SU-DHL-6 (cell line): ENCODE data around the gene XYLT1.

ENCODE experiments used
- H2AFZ ChIP-seq: fragments of 200-600 bp; sonication (generic); 2 replicates; pipeline ENCODE4 v1.6.1; 2014; ENCODE audit warnings: low read depth, mild to moderate bottlenecking, moderate library complexity, mixed read lengths, antibody characterized with exemption, low read length; ENCODE audit not compliant: severe bottlenecking
- H3F3A ChIP-seq: fragments of 200-600 bp; shearing (Covaris generic); 2 replicates; pipeline ENCODE4 v1.6.0; 2016; ENCODE audit warnings: antibody characterized with exemption, mild to moderate bottlenecking; ENCODE audit not compliant: insufficient read depth
- H3K27ac ChIP-seq: fragments of 200-600 bp; sonication (generic); 2 replicates; pipeline ENCODE4 v1.5.1; 2016; ENCODE audit warnings: low read depth, mild to moderate bottlenecking, low read length, moderate library complexity, mixed read lengths
- H3K27me3 ChIP-seq: fragments of 200-600 bp; sonication (generic), shearing (Covaris generic); 2 replicates; pipeline ENCODE4 v1.6.0; 2014; ENCODE audit warnings: mild to moderate bottlenecking, low read length
- H3K36me3 ChIP-seq: fragments of 200-600 bp; sonication (generic); 2 replicates; pipeline ENCODE4 v1.6.1; 2014; ENCODE audit warnings: mild to moderate bottlenecking, low read length, mixed read lengths
- H3K4me2 ChIP-seq: fragments of 300-600, 200-600 bp; shearing (Covaris generic), sonication (generic); 2 replicates; pipeline ENCODE4 v1.6.0; 2014; ENCODE audit warnings: low read length, low read depth, mild to moderate bottlenecking; ENCODE audit not compliant: poor library complexity, severe bottlenecking
- H3K4me3 ChIP-seq: fragments of 200-600 bp; sonication (generic); 2 replicates; pipeline ENCODE4 v1.5.1; 2014; ENCODE audit warnings: antibody characterized with exemption, low read length, mild to moderate bottlenecking, mixed read lengths; ENCODE audit not compliant: insufficient read depth, poor library complexity, severe bottlenecking
- H3K79me2 ChIP-seq: fragments of 200-600 bp; sonication (generic); 2 replicates; pipeline ENCODE4 v1.6.1; 2014; ENCODE audit warnings: mild to moderate bottlenecking, low read length, moderate library complexity; ENCODE audit not compliant: insufficient read depth
- H3K9ac ChIP-seq: fragments of 200-600 bp; sonication (generic); 2 replicates; pipeline ENCODE4 v1.7.0; 2014; ENCODE audit warnings: mild to moderate bottlenecking, low read length
- H3K9me2 ChIP-seq: fragments of 200-600 bp; sonication (generic); replicated peaks from 2 replicates; pipeline ENCODE4 v1.6.1; 2014; ENCODE audit warnings: low read length; ENCODE audit not compliant: insufficient read depth
- H3K9me3 ChIP-seq: fragments of 200-600 bp; sonication (generic); 2 replicates; pipeline ENCODE4 v1.6.1; 2014; ENCODE audit warnings: low read length, mixed read lengths; ENCODE audit not compliant: insufficient read depth
- H4K20me1 ChIP-seq: fragments of 200-600 bp; sonication (generic); 2 replicates; pipeline ENCODE4 v1.6.1; 2014; ENCODE audit warnings: low read depth, mild to moderate bottlenecking, antibody characterized with exemption, low read length, moderate library complexity, mixed read lengths
- CTCF ChIP-seq: fragments of 200-600 bp; sonication (generic); IDR thresholded peaks from one replicate; pipeline ENCODE4 v1.5.1; 2017; ENCODE audit warnings: antibody characterized with exemption, mild to moderate bottlenecking, low read length, moderate library complexity; ENCODE audit not compliant: insufficient read depth, poor library complexity, severe bottlenecking
- EZH2phosphoT487 ChIP-seq: fragments of 200-600 bp; sonication (generic), shearing (Covaris generic); conservative IDR thresholded peaks from 2 replicates; pipeline ENCODE4 v1.6.1; 2018; ENCODE audit warnings: mild to moderate bottlenecking, antibody characterized with exemption, low read length, moderate library complexity, mixed read lengths

XYLT1 gene

GRCh38 chr16:17323171-17323570 is 147.6 kb downstream of the XYLT1 start:
- no peak for TF ChIP-seq EZH2phosphoT487
- no peak for TF ChIP-seq CTCF
- peaks cover 17% of the 10 kb centered on the region; the same call in 1 of the 2 replicates for H3K79me2 ChIP-seq

DNA sequence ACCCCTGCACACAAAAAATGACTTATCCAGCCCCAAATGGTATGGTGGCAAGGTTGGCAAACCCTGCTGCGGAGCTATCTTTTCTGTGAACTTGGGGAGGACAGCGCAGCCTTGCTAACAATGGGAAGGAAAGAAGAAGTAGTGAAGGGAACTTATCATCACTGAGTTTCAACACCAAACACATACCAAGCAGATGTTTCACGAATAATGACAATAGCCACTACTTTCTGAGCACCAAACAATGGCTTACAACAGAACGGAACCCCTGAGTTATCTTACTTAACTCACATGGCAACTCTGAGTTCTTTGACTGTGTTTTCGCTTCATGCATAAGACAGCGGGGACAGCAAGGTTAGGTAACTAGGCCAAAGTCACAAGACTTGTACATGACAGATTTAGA is 148.9 kb downstream of the XYLT1 start:
- Histone ChIP-seq H3K4me3 (no peak overlapping the region), H3K9me2 (no peaks in the 10 kb centered on the region), H2AFZ (no peak overlapping the region), H3K79me2 (peaks cover 14% of the 10 kb centered on the region; the same call in 1 of the 2 replicates), H3K36me3 (peaks cover 3% of the 10 kb centered on the region; the same call in 1 of the 2 replicates), H3F3A (no peaks in the 10 kb centered on the region; the same call in 1 of the 2 replicates), H3K27me3 (no peaks in the 10 kb centered on the region), H3K9ac (no peak overlapping the region), H3K4me2 (no peak overlapping the region), H3K27ac (no peak overlapping the region), H3K9me3 (peaks cover 3% of the 10 kb centered on the region; the same call in 1 of the 2 replicates), H4K20me1 (peaks cover 11% of the 10 kb centered on the region)
- TF ChIP-seq CTCF (no peak), EZH2phosphoT487 (no peak)

More at GRCh38 chr16:17323171-17323570, 147.6 kb downstream of the XYLT1 start:
- no peaks in the 10 kb centered on the region; the same call in 1 of the 2 replicates for H3K36me3 ChIP-seq
- H3K4me2 ChIP-seq = no peak overlapping the region
- no peak overlapping the region for H2AFZ ChIP-seq
- no peak overlapping the region for H3K9ac ChIP-seq
- H3K27ac ChIP-seq = no peak overlapping the region
- H3K27me3 ChIP-seq = no peaks in the 10 kb centered on the region
- H3K9me3 ChIP-seq = no peaks in the 10 kb centered on the region
- H3F3A ChIP-seq = no peaks in the 10 kb centered on the region; the same call in 1 of the 2 replicates
- H3K4me3 ChIP-seq = no peak overlapping the region
- H3K9me2 ChIP-seq = no peaks in the 10 kb centered on the region
- peaks cover 11% of the 10 kb centered on the region for H4K20me1 ChIP-seq

DNA sequence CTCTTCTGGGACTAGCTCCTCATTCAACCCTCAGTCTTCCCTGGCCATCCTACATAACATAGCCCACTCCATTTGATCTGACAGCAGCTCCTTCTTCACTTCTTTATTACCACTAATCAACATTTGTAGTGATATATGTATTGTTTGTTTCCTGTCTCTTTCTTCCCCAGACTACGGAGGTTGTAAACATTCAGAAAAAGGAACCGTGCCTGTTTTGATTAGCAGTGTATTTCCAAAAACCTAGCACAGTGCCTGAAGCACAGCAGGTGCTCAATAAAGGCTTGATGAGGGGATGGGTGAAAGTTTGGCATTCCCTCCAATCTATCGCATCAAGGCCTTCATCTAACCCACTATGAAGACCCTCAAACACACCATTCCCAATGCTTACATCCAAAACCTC is 150.8 kb downstream of the XYLT1 start:
- Histone ChIP-seq H3K9me2 (no peaks in the 10 kb centered on the region), H3K79me2 (peaks cover 9% of the 10 kb centered on the region; the same call in 1 of the 2 replicates), H3K27me3 (no peaks in the 10 kb centered on the region), H2AFZ (no peak overlapping the region), H3K9me3 (peaks cover 3% of the 10 kb centered on the region; the same call in 1 of the 2 replicates), H3K36me3 (peaks cover 3% of the 10 kb centered on the region; the same call in 1 of the 2 replicates), H3K27ac (no peak overlapping the region), H3K9ac (no peak overlapping the region), H3F3A (no peaks in the 10 kb centered on the region; the same call in 1 of the 2 replicates), H3K4me2 (no peak overlapping the region), H4K20me1 (peaks cover 11% of the 10 kb centered on the region), H3K4me3 (no peak overlapping the region)
- TF ChIP-seq CTCF (no peak), EZH2phosphoT487 (no peak)
